GM19463 (cell line): ENCODE results near the gene SLC25A39.

ENCODE experiments used
- ATAC-seq: cut with Tn5 transposase; IDR thresholded peaks from one replicate; pipeline ENCODE4 v1.9.1; 2021; ENCODE audit warnings: mild to moderate bottlenecking, moderate library complexity; ENCODE audit not compliant: unreplicated experiment

The SLC25A39 gene

GRCh38 chr17:44314869-44315661 is 9.6 kb downstream of the SLC25A39 start:
- ATAC-seq: no peak

GRCh38 chr17:44314524-44314868 is 10.1 kb downstream of the SLC25A39 start:
- no peak for ATAC-seq

GRCh38 chr17:44314031-44314430 is 10.6 kb downstream of the SLC25A39 start:
- ATAC-seq: no peak

- ATAC-seq: no peak
These were observed 12.1 kb downstream of the SLC25A39 start for GRCh38 chr17:44312396-44313104.

GRCh38 chr17:44311562-44312181 is 13.0 kb downstream of the SLC25A39 start:
- no peak for ATAC-seq

- ATAC-seq: no peak
These were observed 13.8 kb downstream of the SLC25A39 start for GRCh38 chr17:44310609-44311376.

GRCh38 chr17:44310188-44310587 is 14.4 kb downstream of the SLC25A39 start:
- no peak for ATAC-seq

GRCh38 chr17:44309472-44309871 is 15.2 kb downstream of the SLC25A39 start:
- no peak for ATAC-seq

GRCh38 chr17:44308865-44309264 is 15.8 kb downstream of the SLC25A39 start:
- no peak for ATAC-seq

- ATAC-seq: no peak
These were observed 16.3 kb downstream of the SLC25A39 start, which contains the start of gene RUNDC3A for GRCh38 chr17:44308320-44308818. RUNDC3A (plus strand) TSS chr17:44308601; CDS start chr17:44308833, 232 bp downstream.

- ATAC-seq: no peak
These were observed 17.0 kb downstream of the SLC25A39 start for GRCh38 chr17:44307387-44308186.

GRCh38 chr17:44304651-44305050 is 20.0 kb downstream of the SLC25A39 start:
- ATAC-seq: no peak

GRCh38 chr17:44297975-44298374 is 26.6 kb downstream of the SLC25A39 start:
- no peak for ATAC-seq

GRCh38 chr17:44293509-44294226 is 31.0 kb downstream of the SLC25A39 start:
- ATAC-seq: no peak

- ATAC-seq: no peak
These were observed 37.0 kb downstream of the SLC25A39 start for GRCh38 chr17:44287651-44288050.

- ATAC-seq: no peak
These were observed 40.6 kb downstream of the SLC25A39 start for GRCh38 chr17:44284024-44284400.

GRCh38 chr17:44283344-44284023 is 41.1 kb downstream of the SLC25A39 start:
- no peak for ATAC-seq

- no peak for ATAC-seq
These were observed 42.4 kb downstream of the SLC25A39 start for GRCh38 chr17:44282264-44282663.

- ATAC-seq: no peak
These were observed 43.1 kb downstream of the SLC25A39 start for GRCh38 chr17:44281570-44281969.
